ENCODE results near the gene FER. TPM values are rescaled to one million over a fixed set of nuclear protein-coding genes. Genes with fewer than 3 reads are reported as not detected.

Gene FER
- total RNA-seq, 1 experiment from 2014 or later: 18.0 TPM

- no peaks in the 10 kb centered on the region for H3K36me3 Mint-ChIP-seq (ENCODE audit: insufficient read depth in 1 of 3, low read depth in 3 of 3)
- no peaks in the 10 kb centered on the region for H3K79me1 ChIP-seq (ENCODE audit: insufficient read depth, low read depth, low read length, poor library complexity, severe bottlenecking)
- H3K23ac ChIP-seq (ENCODE audit: insufficient read length, low read depth, low read length): no peak overlapping the region
- no peak overlapping the region for H2BK5ac ChIP-seq (ENCODE audit: insufficient read length, low read length)
- H2AK5ac ChIP-seq (ENCODE audit: insufficient read length, low read length): no peak overlapping the region
- WGBS (ENCODE audit: extremely low coverage, insufficient read length, low lambda C conversion rate): no CpG with 5 or more reads among the region's 4 CpGs
- no peaks in the 10 kb centered on the region for H3K79me2 ChIP-seq (ENCODE audit: insufficient read depth, low read length)
- H3K4me3 Mint-ChIP-seq: no peak overlapping the region
- no peak overlapping the region for H2BK120ac ChIP-seq (ENCODE audit: low read depth, low read length, poor library complexity, severe bottlenecking)
- H4K5ac ChIP-seq (ENCODE audit: insufficient read length, low read depth, low read length): no peak overlapping the region
- H2BK20ac ChIP-seq (ENCODE audit: low read depth, low read length, poor library complexity, severe bottlenecking): no peak overlapping the region
- H3K27ac Mint-ChIP-seq: no peak overlapping the region
- H3K56ac ChIP-seq (ENCODE audit: insufficient read length, low read depth, low read length): no peak overlapping the region
- H4K8ac ChIP-seq (replicated peaks; ENCODE audit: insufficient read length, low read depth, low read length): no peak overlapping the region
- H3K27me3 ChIP-seq (ENCODE audit: insufficient read depth, low read length): no peaks in the 10 kb centered on the region
- H3K27ac ChIP-seq (ENCODE audit: insufficient read length, low read depth, low read length): no peak overlapping the region
- no peak for DNase-seq
- H2BK15ac ChIP-seq (ENCODE audit: low read depth, low read length): no peak overlapping the region
- H3K4me1 ChIP-seq (ENCODE audit: insufficient read depth, low read length): no peaks in the 10 kb centered on the region
- H3K4ac ChIP-seq (ENCODE audit: low read depth, low read length): no peak overlapping the region
- TF ChIP-seq, protein P1, sequence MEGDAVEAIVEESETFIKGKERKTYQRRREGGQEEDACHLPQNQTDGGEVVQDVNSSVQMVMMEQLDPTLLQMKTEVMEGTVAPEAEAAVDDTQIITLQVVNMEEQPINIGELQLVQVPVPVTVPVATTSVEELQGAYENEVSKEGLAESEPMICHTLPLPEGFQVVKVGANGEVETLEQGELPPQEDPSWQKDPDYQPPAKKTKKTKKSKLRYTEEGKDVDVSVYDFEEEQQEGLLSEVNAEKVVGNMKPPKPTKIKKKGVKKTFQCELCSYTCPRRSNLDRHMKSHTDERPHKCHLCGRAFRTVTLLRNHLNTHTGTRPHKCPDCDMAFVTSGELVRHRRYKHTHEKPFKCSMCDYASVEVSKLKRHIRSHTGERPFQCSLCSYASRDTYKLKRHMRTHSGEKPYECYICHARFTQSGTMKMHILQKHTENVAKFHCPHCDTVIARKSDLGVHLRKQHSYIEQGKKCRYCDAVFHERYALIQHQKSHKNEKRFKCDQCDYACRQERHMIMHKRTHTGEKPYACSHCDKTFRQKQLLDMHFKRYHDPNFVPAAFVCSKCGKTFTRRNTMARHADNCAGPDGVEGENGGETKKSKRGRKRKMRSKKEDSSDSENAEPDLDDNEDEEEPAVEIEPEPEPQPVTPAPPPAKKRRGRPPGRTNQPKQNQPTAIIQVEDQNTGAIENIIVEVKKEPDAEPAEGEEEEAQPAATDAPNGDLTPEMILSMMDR (conservative IDR thresholded peaks at IDR 0.05): no peak
- no peak overlapping the region for H3K14ac ChIP-seq (ENCODE audit: insufficient read depth, low read length)
- no peaks in the 10 kb centered on the region for H3K9me3 ChIP-seq (ENCODE audit: control insufficient read depth, low read depth, low read length)
- H3K9me3 Mint-ChIP-seq: no peaks in the 10 kb centered on the region
- no peaks in the 10 kb centered on the region for H4K20me1 ChIP-seq (ENCODE audit: control insufficient read depth, insufficient read depth, insufficient read length)
- H4K91ac ChIP-seq (ENCODE audit: insufficient read length, low read depth, low read length): no peak overlapping the region
- no peaks in the 10 kb centered on the region for H3K23me2 ChIP-seq (ENCODE audit: insufficient read length, low read depth, low read length, poor library complexity, severe bottlenecking)
- H3K4me1 Mint-ChIP-seq: no peaks in the 10 kb centered on the region
- no peak overlapping the region for H3K9ac ChIP-seq (ENCODE audit: extremely low read depth, insufficient read length, low read length)
- no peaks in the 10 kb centered on the region for H3K27me3 Mint-ChIP-seq (ENCODE audit: low read depth)
- no peak overlapping the region for H2BK12ac ChIP-seq (ENCODE audit: insufficient read length, low read depth, low read length)
- H3K4me2 ChIP-seq (ENCODE audit: insufficient read depth, insufficient read length, low read length): no peak overlapping the region
- no peak overlapping the region for H3T11ph ChIP-seq (ENCODE audit: low read length)
- no peak overlapping the region for H2AFZ ChIP-seq (ENCODE audit: low read length)
- no peak overlapping the region for H3K18ac ChIP-seq (ENCODE audit: insufficient read length, low read depth, low read length)
These were observed 414.4 kb downstream of the FER start for GRCh38 chr5:109161914-109162683.
